Activated T-cell treated with anti-CD3 and anti-CD28 coated beads for 24 hours (primary cell): ENCODE measurements around the gene TMEM223.
"Not testable (repeated sequence)": the region's sequence is repeated elsewhere in the genome, so short reads cannot be mapped to it uniquely, and the experiment has no call there.

ENCODE experiments used
- DNase-seq: peaks from one replicate; pipeline ENCODE4 v3.0.0-alpha.2; 2020; ENCODE audit warnings: low read depth

The TMEM223 gene

DNA sequence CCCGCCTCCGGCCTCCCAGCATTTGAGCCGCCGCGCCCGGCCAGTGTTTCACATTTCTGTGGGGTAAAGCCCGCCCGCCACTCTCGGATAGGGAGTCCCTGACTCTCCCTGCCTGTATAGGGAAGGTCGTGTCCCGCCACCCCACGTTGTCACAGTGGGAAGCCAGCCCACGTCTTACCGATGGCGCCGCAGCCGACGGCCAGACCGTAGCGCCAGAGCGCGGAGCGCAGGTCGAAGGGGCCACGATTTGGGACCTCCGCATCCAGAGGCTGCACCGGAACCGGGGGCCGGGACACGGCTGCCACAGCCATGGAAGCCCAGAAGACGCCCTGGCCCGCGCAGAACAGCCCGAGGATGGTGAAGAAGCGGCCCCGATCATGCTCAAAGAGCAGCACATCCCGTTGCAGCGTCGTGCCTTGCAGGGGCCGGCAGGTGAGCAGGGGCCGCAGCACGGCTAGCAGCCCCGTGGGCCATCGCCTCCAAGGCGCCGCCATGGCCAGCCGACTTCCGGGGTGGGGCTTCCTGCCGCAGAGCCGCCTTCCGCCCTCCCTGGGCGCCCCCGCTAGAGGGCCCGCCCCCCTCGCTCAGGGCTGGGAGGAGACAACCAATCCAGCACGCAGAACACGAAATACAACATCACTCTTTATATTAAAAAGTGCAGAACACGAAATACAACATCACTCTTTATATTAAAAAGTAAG lies at the start of gene TMEM223:
TSS of gene TMEM223 (minus strand) at position 506 of the 701 bp plus-strand sequence. CDS start at position 494, 12 bp downstream.
- peak; percentile 86 for DNase-seq

GRCh38 chr11:62840721-62841360 lies 49.0 kb upstream of the TMEM223 start:
- DNase-seq, result peak; percentile 80

DNA sequence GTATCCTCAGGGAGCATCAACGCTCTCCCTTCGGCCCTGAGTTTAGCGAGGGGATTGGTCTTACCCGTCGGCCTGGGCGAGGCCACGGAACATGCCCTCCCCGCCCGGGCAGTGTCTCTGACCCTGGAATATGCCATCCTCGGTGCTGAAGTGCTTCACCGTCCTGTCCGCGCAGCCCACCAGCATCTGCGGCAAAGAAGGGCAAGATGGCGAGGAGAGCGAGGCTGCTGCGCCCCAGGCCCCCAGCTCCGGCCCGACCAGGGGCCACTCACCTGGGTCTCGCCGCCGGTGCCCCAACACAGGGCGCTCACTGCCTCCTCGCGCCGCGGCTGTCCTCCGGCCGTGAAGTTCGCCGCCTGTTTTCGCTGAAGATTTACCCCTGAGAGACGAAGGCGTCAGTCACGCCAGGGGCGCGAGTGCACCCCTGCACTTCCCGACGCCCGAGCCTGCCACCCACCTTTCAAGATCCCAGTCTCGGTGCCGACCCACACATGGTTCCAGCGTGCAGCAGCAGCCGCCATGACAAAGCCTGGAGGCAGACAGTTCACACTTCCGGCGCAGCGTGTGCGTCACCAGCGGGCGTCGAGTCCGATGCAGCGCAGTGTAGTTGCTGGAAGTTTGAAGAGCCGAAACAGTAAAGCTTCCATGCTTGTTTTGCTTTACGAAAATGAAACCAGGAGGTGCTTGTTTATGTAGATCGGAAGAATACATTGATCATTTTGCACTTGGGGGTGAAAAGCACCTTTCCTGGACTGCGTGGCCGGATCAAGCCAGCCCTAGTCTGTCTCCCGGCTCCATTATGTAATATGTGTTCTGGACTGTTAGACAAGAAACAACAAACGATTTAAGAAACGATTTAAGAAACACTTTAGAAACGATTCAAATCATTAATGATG lies 47.5 kb upstream of the TMEM223 start, which contains the start of gene WDR74:
TSS of gene WDR74 (minus strand) at position 541 of the 896 bp plus-strand sequence. CDS start at position 521, 20 bp downstream.
- peak; percentile 85 for DNase-seq

DNA sequence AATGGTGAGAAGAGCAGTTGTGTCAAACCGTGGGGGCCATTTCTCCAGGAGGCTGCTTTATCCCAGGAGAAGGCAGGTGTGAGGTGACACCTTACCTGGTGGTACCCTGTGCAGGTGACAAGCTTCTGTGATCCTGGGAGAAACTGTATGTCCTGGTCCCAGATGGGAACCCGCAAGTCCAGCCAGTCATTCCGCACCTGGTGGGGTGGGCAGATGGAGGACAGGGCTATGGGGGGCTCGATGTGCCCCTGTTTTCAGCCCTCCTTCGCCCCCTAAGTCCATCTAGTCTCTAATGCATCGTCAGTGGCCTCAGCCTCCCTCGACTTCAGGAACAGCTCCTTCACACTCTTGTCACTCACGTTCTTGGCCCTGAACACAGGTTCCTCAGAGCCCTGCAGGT lies 43.5 kb upstream of the TMEM223 start:
- no peak for DNase-seq

DNA sequence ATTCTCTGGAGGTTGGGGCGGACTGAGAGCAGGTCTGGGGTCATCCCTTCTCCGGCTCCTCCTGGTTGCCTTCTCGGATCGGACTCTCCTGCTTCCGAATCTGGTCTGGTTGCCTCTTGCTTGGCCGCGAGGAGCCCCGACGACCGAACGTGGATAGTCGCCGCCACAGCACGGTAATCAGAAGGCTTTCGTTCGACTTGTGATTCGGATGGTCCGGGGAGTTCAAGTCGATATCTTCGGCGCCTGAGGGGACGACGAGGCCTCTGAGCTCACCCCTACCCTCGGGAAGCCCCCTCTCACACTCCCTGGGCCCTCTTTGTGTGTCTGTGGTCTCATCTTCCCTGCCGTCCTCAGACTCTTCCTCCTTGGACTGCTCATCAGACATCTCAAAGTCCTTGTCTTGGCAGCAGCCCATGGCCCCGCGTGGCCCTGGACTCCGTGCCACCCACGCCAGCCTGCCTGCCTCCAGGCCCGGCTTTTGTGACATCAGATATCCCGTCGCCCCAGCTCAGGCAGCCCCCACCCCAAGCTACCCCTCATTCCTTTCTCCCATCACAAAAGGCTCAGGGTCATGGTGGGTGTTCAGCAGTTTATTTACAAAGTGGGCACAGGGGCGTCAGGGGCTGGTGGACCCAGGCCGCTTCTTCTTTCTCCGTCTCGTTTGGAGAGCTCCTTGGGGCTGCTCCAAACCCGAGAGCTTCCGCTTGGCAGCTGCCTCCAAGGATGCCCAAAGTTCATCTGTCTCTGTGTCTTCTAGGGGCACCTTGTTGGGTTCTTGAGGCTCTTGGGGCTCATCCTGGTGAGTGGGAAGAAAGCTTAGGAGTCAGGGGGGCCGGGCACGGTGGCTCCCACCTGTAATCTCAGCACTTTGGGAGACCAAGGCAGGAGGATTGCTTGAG lies 40.8 kb upstream of the TMEM223 start, which contains the start of gene TEX54:
TSS of gene TEX54 (minus strand) at position 506 of the 899 bp plus-strand sequence.
- no peak for DNase-seq

DNA sequence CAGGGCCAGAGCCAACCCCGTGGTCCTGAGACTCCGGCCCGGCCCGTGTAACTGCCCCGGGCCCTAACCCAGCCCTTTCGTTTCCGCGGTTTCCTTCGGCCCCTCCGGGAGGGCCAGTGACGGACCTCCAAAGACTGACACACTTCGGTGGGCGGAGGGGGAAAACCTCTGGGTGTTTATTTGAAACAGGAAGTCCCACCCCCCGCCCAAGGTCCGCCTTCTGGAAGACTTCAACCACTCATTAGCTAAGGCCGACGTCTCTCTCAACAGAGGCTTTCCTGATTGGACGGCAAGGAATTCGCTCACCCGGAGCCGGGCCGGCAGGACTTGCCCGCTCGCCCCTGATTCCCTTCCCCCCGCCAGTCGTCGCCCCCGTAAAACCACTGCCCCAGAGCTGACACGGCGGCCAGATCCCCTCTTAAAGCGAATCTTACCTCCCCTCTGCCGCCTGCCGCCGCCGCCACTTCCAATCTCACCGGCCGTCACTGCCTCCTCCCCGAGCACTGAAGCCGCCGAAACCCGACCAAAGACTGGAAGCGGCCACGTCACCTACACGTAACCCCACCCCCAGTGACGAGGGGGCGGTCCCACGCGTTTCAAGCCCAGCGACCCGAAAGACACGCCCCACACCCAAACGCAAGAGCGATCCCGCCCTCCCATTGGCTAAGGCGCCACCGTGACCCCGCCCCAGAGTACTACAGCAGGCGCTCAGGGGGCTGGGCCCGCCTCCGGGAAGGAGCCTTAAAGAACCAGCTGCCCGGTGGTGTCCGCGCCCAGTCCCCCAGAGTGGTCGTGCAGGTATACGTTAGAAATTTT lies 39.9 kb upstream of the TMEM223 start, which contains the start of gene STX5:
TSS of gene STX5 (minus strand) at position 532 of the 816 bp plus-strand sequence. CDS start 808 bp downstream, outside the sequence.
- peak; percentile 99 for DNase-seq

GRCh38 chr11:62830904-62831519 lies 39.2 kb upstream of the TMEM223 start:
- no peak for DNase-seq

DNA sequence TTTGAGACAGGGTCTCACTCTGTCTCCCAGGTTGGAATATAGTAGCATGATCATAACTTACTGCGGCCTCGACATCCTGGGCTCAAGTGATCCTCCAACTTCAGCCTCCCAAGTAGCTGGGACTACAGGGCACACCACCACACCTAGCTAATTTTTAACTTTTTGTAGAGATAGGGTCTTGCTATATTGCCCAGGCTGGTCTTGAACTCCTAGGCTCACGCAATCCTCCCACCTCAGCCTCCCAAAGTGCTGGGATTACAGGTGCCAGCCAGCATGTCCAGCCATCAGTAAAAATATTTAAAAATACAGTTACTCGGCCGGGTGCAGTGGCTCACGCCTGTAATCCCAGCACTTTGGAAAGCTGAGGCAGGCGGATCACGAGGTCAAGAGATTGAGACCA lies 36.3 kb upstream of the TMEM223 start:
- not testable (repeated sequence) for DNase-seq

GRCh38 chr11:62823677-62824076 lies 31.9 kb upstream of the TMEM223 start:
- no peak for DNase-seq

DNA sequence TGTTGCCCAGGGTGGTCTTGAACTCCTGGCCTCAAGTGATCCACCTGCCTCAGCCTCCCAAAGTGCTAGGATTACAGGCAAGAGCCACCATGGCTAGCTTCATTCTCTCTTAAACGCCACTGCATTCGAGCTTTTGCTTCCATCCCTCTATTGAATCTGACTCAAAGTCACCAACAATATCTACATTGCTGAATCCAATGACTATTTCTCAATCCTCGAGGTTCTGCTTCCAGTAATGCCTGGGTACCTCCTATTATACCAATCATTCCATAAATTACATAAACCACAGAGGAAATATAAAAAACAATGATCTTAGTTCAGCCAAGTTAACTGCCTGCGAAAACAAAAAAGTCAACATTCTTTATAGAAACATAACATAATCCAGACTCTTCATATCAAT lies 25.3 kb upstream of the TMEM223 start:
- DNase-seq, result no peak

GRCh38 chr11:62816557-62816956 lies 24.8 kb upstream of the TMEM223 start:
- DNase-seq, result no peak

DNA sequence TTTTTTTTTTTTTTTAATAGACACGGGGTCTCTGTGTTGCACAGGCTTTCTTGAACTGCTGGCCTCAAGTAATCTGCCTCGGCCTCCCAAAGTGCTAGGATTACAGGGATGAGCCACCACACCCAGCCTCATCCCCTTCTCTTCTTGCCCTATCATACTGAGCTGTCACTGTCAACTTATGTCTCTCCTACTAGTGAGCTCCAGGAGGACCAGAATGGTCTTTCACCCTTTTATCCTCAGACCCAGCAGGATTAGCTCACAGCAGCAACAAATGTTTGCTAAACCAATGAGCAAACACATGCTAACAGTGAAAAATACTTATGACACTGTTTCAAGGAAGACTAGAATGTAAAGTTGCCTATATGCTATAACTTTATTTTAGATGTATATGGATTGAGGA lies 19.9 kb upstream of the TMEM223 start:
- no peak for DNase-seq

DNA sequence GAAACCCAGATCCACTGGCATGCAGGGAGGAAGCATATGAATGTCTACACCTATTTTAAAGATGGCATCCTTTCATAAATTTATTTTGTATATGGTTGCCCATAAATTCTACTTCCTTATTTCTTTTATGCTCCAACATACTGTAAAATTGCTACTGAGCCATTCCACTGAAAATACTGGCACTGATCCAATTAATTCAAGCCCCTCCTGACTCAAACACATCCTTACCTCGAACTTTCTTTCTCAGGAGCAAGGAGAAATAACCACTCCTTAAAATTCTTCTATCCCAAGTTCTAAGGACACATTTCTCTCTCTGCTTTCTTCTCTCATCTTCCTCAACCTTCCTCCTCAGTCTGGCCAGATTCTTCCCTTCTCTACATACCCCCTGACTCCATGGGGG lies 18.9 kb upstream of the TMEM223 start:
- no peak for DNase-seq

DNA sequence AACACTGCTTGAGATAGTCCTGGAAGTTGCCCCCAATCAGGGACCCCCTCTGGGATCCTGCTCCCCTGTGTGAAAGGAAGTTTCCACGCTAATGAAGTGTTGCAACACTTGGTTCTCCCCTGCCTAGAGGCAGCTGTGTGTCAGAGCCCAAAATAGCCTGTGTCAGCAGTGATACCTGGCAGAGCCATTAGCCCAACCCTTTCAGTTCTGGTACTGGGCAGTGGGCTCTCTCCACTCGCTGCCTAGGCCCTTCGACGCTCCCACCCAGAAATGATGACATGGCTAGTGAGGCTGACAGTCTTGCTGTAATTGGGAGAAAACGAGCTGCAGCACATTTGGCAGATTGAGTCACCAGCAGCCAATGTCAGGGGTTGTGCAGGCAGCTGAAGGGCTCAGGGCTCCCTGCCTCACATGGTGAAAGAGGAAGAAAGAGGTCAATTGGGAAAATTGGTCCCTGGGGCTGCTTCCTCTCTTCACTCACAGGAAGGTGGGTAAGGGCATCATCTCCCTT lies 14.9 kb upstream of the TMEM223 start:
- DNase-seq, result no peak

- DNase-seq, result no peak
These were observed 14.2 kb upstream of the TMEM223 start for GRCh38 chr11:62805961-62806441.

GRCh38 chr11:62805076-62805892 lies 13.5 kb upstream of the TMEM223 start, which contains the start of gene NXF1:
TSS of gene NXF1 (minus strand) at chr11:62805440. CDS start at chr11:62805356, 84 bp downstream.
- peak; percentile 94 for DNase-seq

DNA sequence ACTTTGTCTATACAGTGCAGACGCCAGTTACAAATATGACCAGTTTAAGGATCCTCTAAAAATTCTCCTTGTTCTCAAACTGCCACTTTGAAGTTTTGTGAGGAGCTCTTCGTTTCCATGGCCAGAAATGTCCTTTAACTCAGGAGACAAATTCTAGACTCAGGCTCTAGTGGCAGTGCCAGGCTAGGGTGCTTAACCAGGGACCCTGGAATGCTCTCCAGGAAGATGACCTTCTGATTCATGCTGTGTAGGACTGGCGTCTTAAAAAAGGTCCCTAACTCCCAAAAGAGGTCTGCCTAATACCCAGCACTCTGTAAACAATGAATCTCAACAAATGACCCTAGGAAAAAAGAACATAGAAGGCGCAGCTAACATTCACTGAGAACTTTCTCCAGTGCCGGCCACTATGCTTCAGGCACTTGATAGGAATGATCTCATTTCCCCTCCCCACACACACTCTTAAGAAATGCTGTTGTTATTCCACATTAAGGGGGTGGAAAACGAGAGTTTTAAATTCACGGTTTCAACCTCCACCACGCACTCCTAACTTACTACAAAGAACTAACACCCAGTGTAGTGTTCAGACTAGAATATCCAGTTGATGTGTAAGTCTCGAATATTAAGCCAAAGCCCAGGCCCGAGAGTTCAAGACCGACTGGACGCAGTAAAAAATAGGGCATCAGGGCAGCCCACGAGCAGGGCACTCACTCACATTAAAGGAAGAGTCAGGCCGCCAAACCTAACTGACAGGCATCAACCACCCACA lies 12.7 kb upstream of the TMEM223 start:
- DNase-seq, result peak; percentile 29

DNA sequence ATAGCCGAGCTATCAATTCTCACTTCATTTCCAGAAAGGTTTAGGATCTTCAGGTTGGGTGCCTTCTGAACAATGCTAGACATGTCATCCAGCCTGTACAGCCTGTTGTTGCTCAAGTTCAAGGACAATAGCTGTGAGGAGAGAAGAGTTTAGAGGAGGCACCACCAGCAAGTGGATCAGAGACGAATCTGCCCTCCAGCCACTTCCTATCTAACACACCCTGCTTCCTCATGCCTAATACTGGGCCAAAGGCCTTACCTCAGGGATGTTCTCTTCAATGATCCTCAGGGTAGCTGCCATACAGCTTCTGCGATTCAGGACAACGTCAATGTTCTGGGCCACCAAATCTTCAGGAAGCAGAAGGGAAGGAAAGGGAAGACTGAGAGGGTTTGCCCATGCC lies 9.3 kb upstream of the TMEM223 start:
- no peak for DNase-seq
